PFSK-1 (cell line): ENCODE measurements around the gene PSRC1.

ENCODE experiments used
- POLR2AphosphoS5 ChIP-seq: IDR thresholded peaks from 2 replicates; pipeline ENCODE4 v1.6.1; 2012; ENCODE audit warnings: low read depth, mild to moderate bottlenecking, control low read depth, low read length, moderate library complexity
- REST ChIP-seq, 2 experiments: IDR thresholded peaks; 2 replicates each; pipeline versions ENCODE4 v1.6.1 to v1.8.0; 2011 to 2012; ENCODE audit warnings: low read depth in 2 of 2, low read length in 2 of 2, control low read depth in 1 of 2, inconsistent platforms in 1 of 2, mild to moderate bottlenecking in 1 of 2, moderate library complexity in 1 of 2; ENCODE audit not compliant: insufficient read depth in 1 of 2
- SIN3A ChIP-seq: IDR thresholded peaks from 2 replicates; pipeline ENCODE4 v1.6.1; 2012; ENCODE audit warnings: mild to moderate bottlenecking, low read length, moderate library complexity, borderline replicate concordance; ENCODE audit not compliant: insufficient read depth

GRCh38 chr1:109274533-109275476 lies 8.1 kb downstream of the PSRC1 start:
- TF ChIP-seq REST (IDR thresholded peaks at IDR 0.05; ENCODE audit: insufficient read depth in 1 of 2, low read depth in 2 of 2, low read length in 2 of 2) (no peak), POLR2AphosphoS5 (no peak), SIN3A (no peak)
